GM23248 (cell line): Measurements from ENCODE around the gene FZD1.

Source experiments
- EZH2 ChIP-seq: fragments of 200-600 bp; sonication (generic); IDR thresholded peaks from 2 replicates; pipeline ENCODE4 v1.6.1; 2018; ENCODE audit warnings: antibody characterized with exemption, mild to moderate bottlenecking; ENCODE audit not compliant: insufficient read depth, poor library complexity, severe bottlenecking
- EZH2phosphoT487 ChIP-seq: fragments of 200-600 bp; sonication (generic); IDR thresholded peaks from 2 replicates; pipeline ENCODE4 v1.6.1; 2018; ENCODE audit warnings: antibody characterized with exemption, moderate library complexity, mild to moderate bottlenecking, low read depth; ENCODE audit not compliant: insufficient read depth

DNA sequence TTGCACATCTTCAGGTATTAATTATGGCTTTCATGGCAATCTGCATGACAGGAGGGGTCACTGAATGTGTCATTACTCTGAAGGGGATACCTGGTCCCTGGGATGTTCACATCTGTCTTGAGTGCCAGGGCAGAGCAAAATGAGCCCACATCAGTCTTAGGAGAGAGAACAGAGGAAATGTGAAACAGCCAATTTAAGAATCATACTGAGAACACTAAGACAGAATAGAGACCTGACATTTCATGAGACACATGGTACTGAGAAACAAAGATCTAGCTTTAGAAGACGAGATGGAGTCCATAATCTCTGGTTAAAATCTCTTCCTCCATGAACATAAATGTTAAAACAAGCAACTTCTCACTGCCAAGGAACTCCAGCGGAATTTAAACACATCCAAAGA lies 34.1 kb upstream of the FZD1 start:
- TF ChIP-seq EZH2phosphoT487 (no peak), EZH2 (no peak)
